ENCODE results near the gene SH2D5. TPM values are rescaled to one million over a fixed set of nuclear protein-coding genes. Genes with fewer than 3 reads are reported as not detected.

Gene SH2D5
- total and polyA plus RNA-seq, 9 donors: 0.15 to 1.8 (median 0.65) TPM; not detected in 1

GRCh38 chr1:20696397-20697333 lies 35.8 kb downstream of the SH2D5 start:
- Histone ChIP-seq H3K36me3 (no peaks in the 10 kb centered on the region), H3K4me3 (peak overlapping the region; percentile 51), H3K4me1 (ENCODE audit: insufficient read depth) (no peaks in the 10 kb centered on the region), H3K27me3 (no peaks in the 10 kb centered on the region), H3K27ac (peak overlapping the region; percentile 57 to 84), H3K9me3 (no peaks in the 10 kb centered on the region)
- TF ChIP-seq EP300 (IDR thresholded peaks at IDR 0.05) (no peak), POLR2A (IDR thresholded peaks at IDR 0.05) (peak; percentile 15)
- TF ChIP-seq, protein P1, sequence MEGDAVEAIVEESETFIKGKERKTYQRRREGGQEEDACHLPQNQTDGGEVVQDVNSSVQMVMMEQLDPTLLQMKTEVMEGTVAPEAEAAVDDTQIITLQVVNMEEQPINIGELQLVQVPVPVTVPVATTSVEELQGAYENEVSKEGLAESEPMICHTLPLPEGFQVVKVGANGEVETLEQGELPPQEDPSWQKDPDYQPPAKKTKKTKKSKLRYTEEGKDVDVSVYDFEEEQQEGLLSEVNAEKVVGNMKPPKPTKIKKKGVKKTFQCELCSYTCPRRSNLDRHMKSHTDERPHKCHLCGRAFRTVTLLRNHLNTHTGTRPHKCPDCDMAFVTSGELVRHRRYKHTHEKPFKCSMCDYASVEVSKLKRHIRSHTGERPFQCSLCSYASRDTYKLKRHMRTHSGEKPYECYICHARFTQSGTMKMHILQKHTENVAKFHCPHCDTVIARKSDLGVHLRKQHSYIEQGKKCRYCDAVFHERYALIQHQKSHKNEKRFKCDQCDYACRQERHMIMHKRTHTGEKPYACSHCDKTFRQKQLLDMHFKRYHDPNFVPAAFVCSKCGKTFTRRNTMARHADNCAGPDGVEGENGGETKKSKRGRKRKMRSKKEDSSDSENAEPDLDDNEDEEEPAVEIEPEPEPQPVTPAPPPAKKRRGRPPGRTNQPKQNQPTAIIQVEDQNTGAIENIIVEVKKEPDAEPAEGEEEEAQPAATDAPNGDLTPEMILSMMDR (IDR thresholded peaks at IDR 0.05): peak; percentile 54 to 92 (median 89)
- 1% methylated on average over 29 to 46 of the region's 46 CpGs for WGBS, 3 donors
- peak; percentile 89 to 93 (median 91) for DNase-seq
- intact Hi-C loops (cut with DNase I): loop anchor here (2.0 to 5.0 kb wide), 2 partner anchors 498 to 501 kb away; no protein-coding TSS in a partner anchor

DNA sequence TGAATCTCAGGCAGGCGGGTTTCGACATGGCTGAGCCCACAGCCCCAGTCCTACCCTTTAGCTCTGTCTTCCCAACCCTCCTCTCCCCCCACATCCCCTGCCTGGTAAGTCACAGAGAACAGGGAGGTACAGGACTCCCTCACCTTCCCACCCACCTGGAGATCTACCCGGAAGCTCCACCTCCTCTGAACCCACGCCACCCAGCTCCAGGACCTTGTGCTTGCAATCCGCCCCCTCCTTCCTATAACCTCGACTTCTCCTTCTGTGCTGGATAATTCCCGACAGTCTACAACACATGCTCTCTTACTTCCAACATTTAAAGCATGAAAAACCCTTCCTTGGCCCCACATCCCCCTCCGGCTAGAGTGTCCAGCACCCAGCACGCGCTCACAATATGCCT lies 37.0 kb downstream of the SH2D5 start:
- no peak for DNase-seq
- TF ChIP-seq POLR2A (IDR thresholded peaks at IDR 0.05) (no peak), EP300 (IDR thresholded peaks at IDR 0.05) (no peak)
- TF ChIP-seq, protein P1 (IDR thresholded peaks at IDR 0.05): no peak
- no peaks in the 10 kb centered on the region for H3K4me1 ChIP-seq (ENCODE audit: insufficient read depth)
- H3K27me3 ChIP-seq: no peaks in the 10 kb centered on the region
- intact Hi-C loops (cut with DNase I): loop anchor here in 1 of 4 donors (5.0 kb wide), 1 partner anchor 502 kb away; no protein-coding TSS in a partner anchor
- 78 to 79% (median 79%) methylated on average over 10 of the region's 10 CpGs for WGBS, 3 donors
- no peak overlapping the region for H3K27ac ChIP-seq
- no peaks in the 10 kb centered on the region for H3K9me3 ChIP-seq
- H3K36me3 ChIP-seq: no peaks in the 10 kb centered on the region
- no peak overlapping the region for H3K4me3 ChIP-seq

- no peak for DNase-seq
- TF ChIP-seq POLR2A (IDR thresholded peaks at IDR 0.05) (no peak), EP300 (IDR thresholded peaks at IDR 0.05) (no peak)
- TF ChIP-seq, protein P1 (IDR thresholded peaks at IDR 0.05): no peak
- intact Hi-C loops (cut with DNase I): no loop called here
- no peaks in the 10 kb centered on the region for H3K4me1 ChIP-seq (ENCODE audit: insufficient read depth)
- H3K27ac ChIP-seq: no peak overlapping the region
- no peaks in the 10 kb centered on the region for H3K27me3 ChIP-seq
- no peaks in the 10 kb centered on the region for H3K9me3 ChIP-seq
- no peak overlapping the region for H3K4me3 ChIP-seq
- H3K36me3 ChIP-seq: no peaks in the 10 kb centered on the region
- 84 to 92% (median 85%) methylated on average over 2 of the region's 2 CpGs for WGBS, 3 donors
Measured at GRCh38 chr1:20693623-20694022, 38.9 kb downstream of the SH2D5 start.

DNA sequence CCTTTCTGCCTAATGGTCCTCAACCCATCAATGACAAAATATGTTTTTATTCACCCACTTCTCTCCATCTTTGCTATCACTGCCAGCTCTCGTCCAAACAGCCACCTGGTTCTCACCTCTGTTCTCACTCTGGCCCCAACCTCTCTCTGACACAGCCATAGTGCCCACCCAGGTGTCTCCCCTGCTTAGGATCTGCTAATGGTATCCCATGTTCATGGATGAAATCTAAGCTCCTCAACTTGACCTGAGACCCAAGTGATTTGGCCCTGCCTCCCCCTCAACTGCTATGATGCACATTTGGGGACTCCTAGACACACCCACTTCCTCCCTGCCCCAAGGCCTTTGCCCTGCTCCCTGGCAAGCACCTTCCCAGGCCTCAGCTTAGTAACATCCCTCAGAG lies 40.6 kb downstream of the SH2D5 start:
- no peak overlapping the region for H3K4me3 ChIP-seq
- H3K9me3 ChIP-seq: no peaks in the 10 kb centered on the region
- TF ChIP-seq POLR2A (IDR thresholded peaks at IDR 0.05): no peak
- TF ChIP-seq, protein P1 (IDR thresholded peaks at IDR 0.05): no peak
- no peak for TF ChIP-seq EP300 (IDR thresholded peaks at IDR 0.05)
- 81 to 92% (median 92%) methylated on average over 1 of the region's 1 CpG for WGBS, 3 donors
- DNase-seq: no peak
- no peaks in the 10 kb centered on the region for H3K4me1 ChIP-seq (ENCODE audit: insufficient read depth)
- no peak overlapping the region for H3K27ac ChIP-seq
- no peaks in the 10 kb centered on the region for H3K36me3 ChIP-seq
- no peaks in the 10 kb centered on the region for H3K27me3 ChIP-seq
- intact Hi-C loops (cut with DNase I): no loop called here

All from ovary (tissue), 9 donors.